H1 (cell line): ENCODE results near the gene SCAPER. TPM values are rescaled to one million over a fixed set of nuclear protein-coding genes. Genes with fewer than 3 reads are reported as not detected.

Experiments
- CTCF ChIA-PET: fragments of 300-600 bp; sonication (Branson Sonifier 250); formaldehyde crosslinking; loops from one replicate; lab custom pipeline; 2021; ENCODE audit not compliant: partially characterized antibody; lab: Charles Lee
- POLR2A ChIA-PET: fragments of 300-600 bp; sonication (Branson Sonifier 250); formaldehyde crosslinking; loops from one replicate; lab custom pipeline; 2021; ENCODE audit warnings: inconsistent platforms; ENCODE audit not compliant: partially characterized antibody; lab: Charles Lee
- DNase-seq, 2 experiments: peaks; one replicate each; pipeline versions ENCODE4 v3.0.0 to v3.0.0-alpha.2; 2010 to 2022; ENCODE audit warnings: low spot score in 2 of 2, low read depth in 1 of 2, mixed read lengths in 1 of 2
- FAIRE-seq: peaks from 2 replicates; lab custom pipeline; 2011; peaks lifted over from hg19 to GRCh38; lab: Jason Lieb, UNC
- H2AFZ ChIP-seq: 2 replicates; pipeline ENCODE4 v1.8.1; 2012; ENCODE audit warnings: low read length, inconsistent platforms
- H2AK5ac ChIP-seq: 2 replicates; pipeline ENCODE4 v1.6.1; 2013; ENCODE audit warnings: low read depth, low read length
- H2BK120ac ChIP-seq: replicated peaks from 2 replicates; pipeline ENCODE3; 2013; ENCODE audit warnings: low read depth, low read length, inconsistent platforms
- H2BK12ac ChIP-seq: 2 replicates; pipeline ENCODE4 v1.6.1; 2013; ENCODE audit warnings: low read depth, low read length
- H2BK15ac ChIP-seq: 2 replicates; pipeline ENCODE4 v1.6.1; 2013; ENCODE audit warnings: low read length
- H2BK20ac ChIP-seq: 2 replicates; pipeline ENCODE4 v1.6.1; 2013; ENCODE audit warnings: low read length
- H2BK5ac ChIP-seq: 2 replicates; pipeline ENCODE4 v1.6.1; 2013; ENCODE audit warnings: low read depth, low read length
- H3K14ac ChIP-seq: 2 replicates; pipeline ENCODE4 v1.6.1; 2013; ENCODE audit warnings: inconsistent platforms; ENCODE audit not compliant: insufficient read length
- H3K18ac ChIP-seq: 2 replicates; pipeline ENCODE4 v1.6.1; 2013; ENCODE audit warnings: low read length; ENCODE audit errors: extremely low read depth
- H3K23ac ChIP-seq: 2 replicates; pipeline ENCODE4 v1.6.1; 2013; ENCODE audit warnings: inconsistent platforms; ENCODE audit not compliant: insufficient read length
- H3K23me2 ChIP-seq: 2 replicates; pipeline ENCODE4 v1.6.1; 2013; ENCODE audit warnings: low read depth, low read length
- H3K27ac ChIP-seq: 2 replicates; pipeline ENCODE4 v1.6.1; 2011; ENCODE audit warnings: low read depth, low read length, inconsistent platforms
- H3K27me3 ChIP-seq, 4 experiments: replicated peaks in 1 of 4; 1 replicate in 1 of 4; 2 replicates in 3 of 4; pipeline versions ENCODE4 v1.6.1 to v1.8.1; 2011 to 2013; ENCODE audit warnings: low read length in 3 of 4, mild to moderate bottlenecking in 3 of 4, inconsistent platforms in 2 of 4, mixed read lengths in 2 of 4, moderate library complexity in 1 of 4; ENCODE audit not compliant: control insufficient read depth in 3 of 4, insufficient read depth in 3 of 4; ENCODE audit errors: extremely low read depth in 1 of 4
- H3K36me3 ChIP-seq, 4 experiments: 2 replicates each; pipeline versions ENCODE4 v1.6.1 to v1.8.1; 2011 to 2013; ENCODE audit warnings: mild to moderate bottlenecking in 4 of 4, low read length in 3 of 4, moderate library complexity in 2 of 4, control low read depth in 1 of 4, inconsistent platforms in 1 of 4; ENCODE audit not compliant: insufficient read depth in 4 of 4, control insufficient read depth in 2 of 4
- H3K4ac ChIP-seq: replicated peaks from 2 replicates; pipeline ENCODE3; 2013; ENCODE audit warnings: low read length, low read depth, mixed read lengths, inconsistent platforms; ENCODE audit not compliant: insufficient read length
- H3K4me1 ChIP-seq, 4 experiments: replicated peaks in 1 of 4; 1 replicate in 1 of 4; 2 replicates in 3 of 4; pipeline versions ENCODE4 v1.6.1 to v1.8.1; 2011 to 2013; ENCODE audit warnings: low read length in 3 of 4, inconsistent platforms in 2 of 4, mixed read lengths in 1 of 4; ENCODE audit not compliant: insufficient read depth in 4 of 4, control insufficient read depth in 3 of 4
- H3K4me2 ChIP-seq, 2 experiments: 2 replicates each; pipeline versions ENCODE4 v1.6.1 to v1.8.1; 2011 to 2013; ENCODE audit warnings: low read depth in 2 of 2, low read length in 2 of 2, control low read depth in 1 of 2, inconsistent platforms in 1 of 2, mild to moderate bottlenecking in 1 of 2; ENCODE audit not compliant: insufficient read depth in 1 of 2
- H3K4me3 ChIP-seq, 4 experiments: fragments of 200-600, 300-600 bp in 1 of 4; sonication (generic), shearing (Covaris generic), sonication (Bioruptor Twin) in 1 of 4; 2 replicates each; pipeline versions ENCODE4 v1.5.1 to v1.8.1; 2011 to 2016; ENCODE audit warnings: low read length in 4 of 4, low read depth in 3 of 4, control low read depth in 2 of 4, inconsistent platforms in 2 of 4, mild to moderate bottlenecking in 2 of 4, mixed read lengths in 1 of 4, moderate library complexity in 1 of 4; ENCODE audit not compliant: insufficient read depth in 2 of 4; ENCODE audit errors: extremely low read depth in 1 of 4
- H3K56ac ChIP-seq: replicated peaks from 2 replicates; pipeline ENCODE3; 2013; ENCODE audit warnings: low read depth, mild to moderate bottlenecking, mixed read lengths, low read length, inconsistent platforms; ENCODE audit not compliant: insufficient read length
- H3K79me1 ChIP-seq: 2 replicates; pipeline ENCODE4 v1.6.1; 2013; ENCODE audit warnings: low read depth, low read length, control low read depth
- H3K79me2 ChIP-seq, 2 experiments: 2 replicates each; pipeline versions ENCODE4 v1.6.1 to v1.8.1; 2012 to 2013; ENCODE audit warnings: low read length in 2 of 2, mild to moderate bottlenecking in 2 of 2, inconsistent platforms in 1 of 2; ENCODE audit not compliant: insufficient read depth in 2 of 2, control insufficient read depth in 1 of 2
- H3K9ac ChIP-seq, 4 experiments: replicated peaks in 1 of 4; 1 replicate in 1 of 4; 2 replicates in 3 of 4; pipeline versions ENCODE4 v1.6.1 to v1.8.1; 2011 to 2013; ENCODE audit warnings: low read depth in 3 of 4, low read length in 3 of 4, control low read depth in 2 of 4, mild to moderate bottlenecking in 2 of 4, moderate library complexity in 2 of 4, inconsistent platforms in 1 of 4; ENCODE audit errors: extremely low read depth in 1 of 4
- H3K9me3 ChIP-seq, 2 experiments: 2 replicates each; pipeline versions ENCODE4 v1.6.1 to v1.8.1; 2012 to 2013; ENCODE audit warnings: mild to moderate bottlenecking in 2 of 2, moderate library complexity in 2 of 2, control low read depth in 1 of 2, inconsistent platforms in 1 of 2, low read depth in 1 of 2, low read length in 1 of 2, mixed read lengths in 1 of 2; ENCODE audit not compliant: insufficient read depth in 2 of 2
- H4K20me1 ChIP-seq, 2 experiments: replicated peaks in 1 of 2; 2 replicates each; pipeline versions ENCODE3 to v1.8.1; 2011 to 2013; ENCODE audit warnings: inconsistent platforms in 2 of 2, low read length in 2 of 2, mild to moderate bottlenecking in 1 of 2; ENCODE audit not compliant: insufficient read depth in 2 of 2, control insufficient read depth in 1 of 2
- H4K5ac ChIP-seq: 2 replicates; pipeline ENCODE4 v1.6.1; 2013; ENCODE audit warnings: low read length, low read depth, mixed read lengths, inconsistent platforms; ENCODE audit not compliant: insufficient read length
- H4K8ac ChIP-seq: 2 replicates; pipeline ENCODE4 v1.8.0; 2013; ENCODE audit warnings: mild to moderate bottlenecking, moderate library complexity, low read length, inconsistent platforms; ENCODE audit not compliant: insufficient read depth; ENCODE audit errors: extremely low read depth
- H4K91ac ChIP-seq: replicated peaks from 2 replicates; pipeline ENCODE3; 2013; ENCODE audit warnings: low read length, mixed read lengths, inconsistent platforms; ENCODE audit not compliant: insufficient read length
- EGR1 ChIP-seq: IDR thresholded peaks from 2 replicates; pipeline ENCODE4 v1.6.1; 2011; ENCODE audit warnings: low read depth, low read length, borderline replicate concordance
- EP300 ChIP-seq, 2 experiments: IDR thresholded peaks; 1 replicate in 1 of 2; 2 replicates in 1 of 2; pipeline ENCODE4 v1.6.1; 2011 to 2012; ENCODE audit warnings: low read depth in 2 of 2, low read length in 2 of 2, mild to moderate bottlenecking in 2 of 2, borderline replicate concordance in 1 of 2, inconsistent platforms in 1 of 2, moderate library complexity in 1 of 2
- GTF2F1 ChIP-seq: IDR thresholded peaks from 2 replicates; pipeline ENCODE4 v1.6.1; 2012; ENCODE audit warnings: low read depth, low read length, improper control_type of control experiment, borderline replicate concordance
- HDAC2 ChIP-seq, 2 experiments: fragments of 300-600 bp in 1 of 2; sonication (generic) in 1 of 2; IDR thresholded peaks; 2 replicates each; pipeline ENCODE4 v1.6.1; 2011 to 2012; ENCODE audit warnings: low read depth in 2 of 2, low read length in 2 of 2, mild to moderate bottlenecking in 2 of 2, moderate library complexity in 2 of 2, borderline replicate concordance in 1 of 2, inconsistent platforms in 1 of 2
- RFX5 ChIP-seq: IDR thresholded peaks from 2 replicates; pipeline ENCODE4 v1.6.1; 2011; ENCODE audit warnings: low read depth, low read length, improper control_type of control experiment, borderline replicate concordance
- SP1 ChIP-seq: IDR thresholded peaks from 2 replicates; pipeline ENCODE4 v1.6.1; 2011; ENCODE audit warnings: low read depth, low read length
- WGBS, 2 experiments: shearing (Covaris generic) in 1 of 2; methylation state at CpG; one replicate each; pipeline versions ENCODE4 v1.1.6 to v1.1.7; 2013 to 2015; ENCODE audit warnings: low lambda C conversion rate in 2 of 2, mixed read lengths in 2 of 2, inconsistent platforms in 1 of 2, low coverage in 1 of 2, missing lambda C conversion rate in 1 of 2; ENCODE audit not compliant: insufficient replicate concordance in 2 of 2, insufficient coverage in 1 of 2, insufficient read length in 1 of 2; ENCODE audit errors: extremely low coverage in 1 of 2, missing lambda C conversion rate in 1 of 2; 5-methylcytosine and 5-hydroxymethylcytosine counted together
- polyA plus RNA-seq, 7 experiments: library from polyadenylated mRNA; depleted of rRNA in 3 of 7; stranded (reverse) in 5 of 7; unstranded in 2 of 7; fragments of >200 nt in 5 of 7; fragments of 200-250 nt in 2 of 7; gene quantifications; 1 replicate in 5 of 7; 2 replicates in 1 of 7; 4 replicates in 1 of 7; pipeline versions ENCODE4 v1.2.1 to v1.2.3, GENCODE V29; 2011 to 2013; ENCODE audit warnings: missing spikeins in 2 of 7, mixed read lengths in 2 of 7
- total RNA-seq: library from RNA; stranded (reverse); fragmentation: NEBNext Ultra II Directional; extraction: Animal tissue kit (Norgen Biotek cat#: 25700); gene quantifications from 2 replicates; pipeline ENCODE4 v1.2.1, GENCODE V29; 2021

The SCAPER gene
- total and polyA plus RNA-seq, 2 of the 8 experiments (the other 6 are each of a cell fraction or from before 2014, with no cell fraction given) = 1.6 to 6.8 TPM

DNA sequence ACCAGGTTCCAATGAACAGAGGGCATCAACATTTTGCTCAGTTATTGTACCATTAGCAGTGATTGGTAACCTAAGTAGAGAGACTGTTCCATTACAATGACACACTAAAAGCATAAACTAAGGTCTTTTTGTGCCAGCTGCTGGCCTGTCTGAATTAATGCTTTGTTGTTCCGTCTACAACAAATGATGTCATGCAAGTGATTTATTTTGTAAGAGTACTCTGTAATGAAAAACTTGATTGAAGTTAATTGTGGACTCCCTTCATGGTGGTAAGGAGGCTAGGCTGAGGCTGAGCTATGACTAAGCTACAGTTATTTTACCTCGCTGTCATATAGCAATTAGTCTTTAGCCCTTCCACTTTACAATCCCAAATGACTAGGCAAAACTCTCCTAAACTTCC, 49.6 kb upstream of the SCAPER start:
- Histone ChIP-seq H3K27ac (no peak overlapping the region), H3K79me1 (no peaks in the 10 kb centered on the region; the same call in 1 of the 2 replicates), H3K79me2 (no peaks in the 10 kb centered on the region), H4K91ac (no peak overlapping the region), H3K27me3 (no peaks in the 10 kb centered on the region), H4K20me1 (no peaks in the 10 kb centered on the region), H2BK5ac (no peak overlapping the region), H2BK20ac (no peak overlapping the region), H2BK12ac (no peak overlapping the region), H3K4me1 (0 out of 7 replicates have a peak, but pooled peaks cover 0 to 2% (median 0%) of the 10 kb centered on the region in 4 experiments), H3K18ac (no peak overlapping the region), H3K4me3 (no peak overlapping the region), H4K5ac (no peak overlapping the region), H2AK5ac (no peak overlapping the region), H2BK15ac (no peak overlapping the region), H3K4me2 (no peak overlapping the region), H2AFZ (no peak overlapping the region), H4K8ac (no peak overlapping the region), H2BK120ac (no peak overlapping the region), H3K9ac (no peak overlapping the region), H3K14ac (no peak overlapping the region), H3K36me3 (peaks cover 2 to 13% (median 9%) of the 10 kb centered on the region in 4 experiments; a peak in 5 of 8 replicates), H3K4ac (no peak overlapping the region), H3K23ac (no peak overlapping the region), H3K56ac (no peak overlapping the region), H3K9me3 (no peaks in the 10 kb centered on the region), H3K23me2 (no peaks in the 10 kb centered on the region)
- POLR2A ChIA-PET = interaction anchor here (1.4 to 2.7 kb wide), 4 partner anchors 8 to 28 kb away, joined by 3 to 13 read pairs (median 7); partner anchors contain the start of gene RCN2
- FAIRE-seq = no peak
- no peak for TF ChIP-seq HDAC2 (IDR thresholded peaks at IDR 0.05; ENCODE audit: borderline replicate concordance in 1 of 2, low read depth in 2 of 2, low read length in 2 of 2)
- no peak for TF ChIP-seq RFX5
- TF ChIP-seq EP300 (IDR thresholded peaks at IDR 0.05; ENCODE audit: borderline replicate concordance in 1 of 2, low read depth in 2 of 2, low read length in 2 of 2) = no peak
- no peak for TF ChIP-seq EGR1
- no peak for TF ChIP-seq SP1
- no peak for TF ChIP-seq GTF2F1
- CTCF ChIA-PET = interaction anchor here (0.7 to 0.9 kb wide), 2 partner anchors 19 to 908 kb away, joined by 3 to 4 read pairs; no protein-coding TSS in a partner anchor
- WGBS, 2 experiments = 82% methylated on average over 2 of the region's 2 CpGs; no CpG with 5 or more reads in 1 of the 2 experiments
- no peak for DNase-seq
